ENCODE data around the gene FGF12.

Gene FGF12

GRCh38 chr3:192435241-192435640, 292.1 kb downstream of the FGF12 start:
- TF ChIP-seq ZFX (IDR thresholded peaks at IDR 0.05; ENCODE audit: borderline replicate concordance) (no peak), CTCF (IDR thresholded peaks at IDR 0.05) (no peak)
- H3K27ac ChIP-seq, result no peak overlapping the region

- H3K27ac ChIP-seq, result no peak overlapping the region
- TF ChIP-seq CTCF (IDR thresholded peaks at IDR 0.05) (no peak), ZFX (IDR thresholded peaks at IDR 0.05; ENCODE audit: borderline replicate concordance) (no peak)
Measured at GRCh38 chr3:192434186-192434585, 293.2 kb downstream of the FGF12 start.

- no peak for TF ChIP-seq ZFX (IDR thresholded peaks at IDR 0.05; ENCODE audit: borderline replicate concordance)
- no peak for TF ChIP-seq CTCF (IDR thresholded peaks at IDR 0.05)
Measured at GRCh38 chr3:192433704-192434103, 293.6 kb downstream of the FGF12 start.

GRCh38 chr3:192422997-192423342, 304.4 kb downstream of the FGF12 start:
- TF ChIP-seq CTCF (IDR thresholded peaks at IDR 0.05) (peak; percentile 44), ZFX (IDR thresholded peaks at IDR 0.05; ENCODE audit: borderline replicate concordance) (no peak)
- H3K27ac ChIP-seq, result no peak overlapping the region

More at GRCh38 chr3:192433704-192434103, 293.6 kb downstream of the FGF12 start:
- H3K27ac ChIP-seq, result no peak overlapping the region

GRCh38 chr3:192422321-192422996, 304.9 kb downstream of the FGF12 start:
- TF ChIP-seq CTCF (IDR thresholded peaks at IDR 0.05) (no peak), ZFX (IDR thresholded peaks at IDR 0.05; ENCODE audit: borderline replicate concordance) (no peak)
- no peak overlapping the region for H3K27ac ChIP-seq

GRCh38 chr3:192419312-192419711, 308.0 kb downstream of the FGF12 start:
- no peak overlapping the region for H3K27ac ChIP-seq
- TF ChIP-seq CTCF (IDR thresholded peaks at IDR 0.05) (no peak), ZFX (IDR thresholded peaks at IDR 0.05; ENCODE audit: borderline replicate concordance) (no peak)

- no peak overlapping the region for H3K27ac ChIP-seq
- TF ChIP-seq CTCF (IDR thresholded peaks at IDR 0.05) (no peak), ZFX (IDR thresholded peaks at IDR 0.05; ENCODE audit: borderline replicate concordance) (no peak)
Measured at GRCh38 chr3:192417559-192418055, 309.7 kb downstream of the FGF12 start.
